HTERT RPE-1 (cell line): ENCODE measurements around the gene RNF187.
"Not testable (repeated sequence)": the region's sequence is repeated elsewhere in the genome, so short reads cannot be mapped to it uniquely, and the experiment has no call there.

Experiments used
- in situ Hi-C: fragments of 300-500 bp; cut with MboI; formaldehyde crosslinking; loops from 4 replicates; pipeline ENCODE4 v1.14.3; 2020; ENCODE audit warnings: low sequenced_read_pairs

The RNF187 gene

GRCh38 chr1:228486596-228487335 is 416 bp upstream of the RNF187 start:
- in situ Hi-C loops, result no loop called here

DNA sequence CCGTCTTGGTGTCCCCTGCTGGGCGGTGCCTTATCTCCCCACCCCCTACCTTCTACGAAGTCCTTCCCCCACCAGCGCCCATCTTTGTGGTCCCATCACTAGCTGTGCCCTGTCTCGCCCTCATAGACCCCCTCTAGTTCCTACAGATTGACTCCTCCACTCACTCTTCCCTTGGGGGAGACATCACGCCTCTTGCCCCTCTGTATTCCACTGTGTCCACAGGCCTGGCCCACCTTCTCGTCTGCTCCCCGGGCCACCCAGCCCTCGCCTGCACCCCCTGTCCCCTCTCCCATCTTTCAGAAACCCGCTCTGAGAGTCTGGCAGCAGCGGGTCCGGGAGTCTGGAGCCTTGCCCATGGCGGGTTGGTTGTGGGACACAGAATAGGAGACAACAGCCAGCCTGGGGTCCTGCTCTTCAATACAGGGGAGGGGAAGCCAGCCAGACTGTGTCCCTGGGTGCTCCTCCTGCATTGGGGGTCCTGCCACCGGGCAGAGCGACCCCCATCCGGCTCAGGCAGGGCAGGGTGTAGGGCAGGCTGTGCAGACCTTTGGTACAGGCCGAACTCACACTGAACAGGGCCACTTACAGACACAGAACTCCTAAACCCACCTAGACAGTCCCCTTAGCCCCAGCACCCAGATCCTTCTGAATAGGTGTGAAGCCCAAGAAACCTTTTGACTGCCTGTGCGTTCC is 1.1 kb downstream of the RNF187 start:
- in situ Hi-C loops, result no loop called here

GRCh38 chr1:228488818-228489674 is 1.9 kb downstream of the RNF187 start:
- in situ Hi-C loops, result no loop called here

DNA sequence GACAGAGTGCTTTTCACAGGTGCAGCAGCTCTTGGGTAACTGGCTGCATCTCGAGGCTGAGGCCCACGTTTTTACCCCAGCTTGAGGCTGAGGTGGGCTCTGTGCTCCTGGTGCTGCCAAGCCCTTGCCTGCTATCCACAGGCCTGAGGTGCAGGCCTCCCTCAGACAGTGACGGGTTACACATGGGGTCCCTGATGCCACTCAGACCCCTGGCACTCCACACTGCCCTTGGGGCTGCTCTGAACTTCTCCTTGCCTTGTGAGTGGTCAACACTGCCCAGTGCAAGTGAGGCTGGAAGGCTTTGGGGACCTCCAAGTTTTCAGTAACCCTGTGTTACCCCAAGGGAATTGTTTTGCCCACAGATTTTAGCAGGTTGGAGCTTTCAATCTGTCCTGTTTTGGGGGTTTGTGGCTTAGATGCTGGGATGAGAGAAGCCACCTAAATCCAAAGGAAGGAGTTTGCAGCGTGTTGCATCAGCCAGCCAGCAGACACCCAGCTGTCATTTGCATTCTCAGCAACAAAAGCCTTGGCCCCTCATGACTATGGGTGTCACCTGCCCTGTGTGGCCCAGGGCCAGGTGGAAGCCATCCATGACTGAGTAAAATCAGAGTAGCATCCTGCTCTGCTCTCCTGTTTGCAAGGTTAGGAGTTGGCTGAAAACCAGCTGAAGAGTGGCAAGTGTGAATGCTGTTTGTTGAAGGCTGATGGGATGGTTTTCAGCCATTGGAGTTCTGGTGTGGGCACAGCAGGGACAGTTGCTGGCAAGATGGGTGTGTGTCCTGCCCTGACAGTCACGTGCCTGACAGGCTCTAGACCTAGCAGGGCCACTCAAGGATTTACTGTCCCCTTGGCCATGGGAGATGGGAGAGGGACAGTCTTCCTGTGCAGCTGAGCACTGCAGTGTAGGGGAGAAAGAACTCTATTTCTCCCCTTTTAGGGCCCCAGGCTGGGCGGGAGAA is 3.2 kb downstream of the RNF187 start:
- in situ Hi-C loops, result no loop called here

- in situ Hi-C loops, result no loop called here
Observed at GRCh38 chr1:228493141-228494043, 6.2 kb downstream of the RNF187 start.

DNA sequence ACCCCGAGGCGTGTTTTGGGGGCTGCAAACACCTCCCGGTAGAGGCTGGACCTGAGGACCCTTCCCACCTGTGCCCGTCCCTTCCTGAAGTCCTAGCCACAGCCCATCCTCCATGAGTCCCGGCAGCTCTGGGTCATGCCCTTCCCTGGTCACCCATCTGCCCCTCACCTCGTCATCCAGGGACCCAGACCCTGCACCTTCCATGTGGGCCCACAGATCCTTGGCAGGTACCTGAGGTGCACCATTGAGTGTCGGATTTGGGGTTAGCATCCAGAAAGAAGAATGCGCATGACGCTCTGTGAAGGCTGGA is 6.8 kb downstream of the RNF187 start:
- in situ Hi-C loops, result no loop called here

DNA sequence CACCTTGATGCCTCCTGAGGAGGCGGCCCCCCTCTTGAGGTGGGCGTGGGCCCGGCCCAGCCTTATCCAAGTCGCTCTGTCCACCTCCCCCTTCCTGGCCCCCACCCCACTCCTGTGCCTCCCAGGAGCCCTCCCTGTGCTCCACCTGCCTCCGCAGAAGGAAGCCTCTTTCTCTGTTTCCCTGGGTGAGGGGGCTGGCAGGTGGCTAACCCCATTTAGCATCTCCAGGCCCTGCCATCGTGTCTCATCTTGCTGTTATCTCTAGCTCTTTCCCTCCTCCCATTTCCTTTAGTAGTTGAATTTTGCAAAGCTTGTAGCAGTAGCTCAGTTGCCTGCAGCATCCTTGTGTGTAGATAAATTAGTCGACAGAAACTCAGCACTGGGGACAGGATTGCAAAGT is 7.2 kb downstream of the RNF187 start:
- in situ Hi-C loops, result no loop called here

DNA sequence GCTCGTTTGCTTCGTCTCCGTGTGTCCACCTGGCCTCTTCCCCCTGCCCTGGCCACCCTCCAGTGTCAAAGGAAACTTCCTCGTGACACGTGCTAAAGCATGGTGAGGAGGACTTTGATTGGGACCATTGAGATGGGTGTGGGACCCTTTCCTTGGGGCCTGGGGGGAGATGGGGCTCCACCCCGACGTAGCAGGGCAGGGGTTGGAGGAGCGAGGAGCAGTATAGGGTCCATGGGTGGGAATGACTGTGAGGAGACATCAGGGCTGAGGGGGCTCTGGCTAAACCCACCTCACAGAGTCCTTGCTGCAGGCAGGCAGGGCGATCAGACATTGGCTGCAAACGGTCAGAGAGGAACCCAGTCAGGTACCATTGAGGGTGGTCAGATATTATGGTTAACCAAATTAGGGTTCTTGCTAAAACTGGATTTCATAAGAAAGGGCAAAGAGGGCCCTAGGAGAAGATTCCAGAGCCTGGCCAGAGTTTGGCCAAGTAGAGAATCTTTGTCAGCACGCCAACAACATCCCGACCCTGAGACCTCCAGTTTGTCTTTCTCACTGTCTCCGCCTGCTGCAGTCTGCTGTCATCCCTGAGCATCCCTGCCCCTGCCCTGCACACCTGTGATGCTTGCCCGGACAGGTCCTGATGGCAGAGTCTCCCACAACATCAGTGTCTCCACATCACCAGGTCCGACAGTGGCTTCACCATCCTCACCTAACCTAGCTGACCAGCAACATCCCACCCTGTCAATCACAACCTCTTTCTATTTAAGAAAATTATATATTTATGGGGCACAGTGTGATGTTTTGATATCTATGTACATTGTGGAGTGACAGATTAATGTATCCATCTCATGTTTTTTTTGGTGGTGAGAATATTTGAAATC is 8.0 kb downstream of the RNF187 start:
- in situ Hi-C loops, result no loop called here

GRCh38 chr1:228496084-228496483 is 8.9 kb downstream of the RNF187 start:
- in situ Hi-C loops, result no loop called here

- in situ Hi-C loops, result no loop called here
Observed at GRCh38 chr1:228496494-228496893, 9.3 kb downstream of the RNF187 start.

GRCh38 chr1:228497206-228497605 is 10.0 kb downstream of the RNF187 start:
- in situ Hi-C loops, result no loop called here

- in situ Hi-C loops, result no loop called here
Observed at GRCh38 chr1:228497817-228498216, 10.6 kb downstream of the RNF187 start.

GRCh38 chr1:228500143-228500734 is 13.1 kb downstream of the RNF187 start:
- in situ Hi-C loops, result no loop called here

DNA sequence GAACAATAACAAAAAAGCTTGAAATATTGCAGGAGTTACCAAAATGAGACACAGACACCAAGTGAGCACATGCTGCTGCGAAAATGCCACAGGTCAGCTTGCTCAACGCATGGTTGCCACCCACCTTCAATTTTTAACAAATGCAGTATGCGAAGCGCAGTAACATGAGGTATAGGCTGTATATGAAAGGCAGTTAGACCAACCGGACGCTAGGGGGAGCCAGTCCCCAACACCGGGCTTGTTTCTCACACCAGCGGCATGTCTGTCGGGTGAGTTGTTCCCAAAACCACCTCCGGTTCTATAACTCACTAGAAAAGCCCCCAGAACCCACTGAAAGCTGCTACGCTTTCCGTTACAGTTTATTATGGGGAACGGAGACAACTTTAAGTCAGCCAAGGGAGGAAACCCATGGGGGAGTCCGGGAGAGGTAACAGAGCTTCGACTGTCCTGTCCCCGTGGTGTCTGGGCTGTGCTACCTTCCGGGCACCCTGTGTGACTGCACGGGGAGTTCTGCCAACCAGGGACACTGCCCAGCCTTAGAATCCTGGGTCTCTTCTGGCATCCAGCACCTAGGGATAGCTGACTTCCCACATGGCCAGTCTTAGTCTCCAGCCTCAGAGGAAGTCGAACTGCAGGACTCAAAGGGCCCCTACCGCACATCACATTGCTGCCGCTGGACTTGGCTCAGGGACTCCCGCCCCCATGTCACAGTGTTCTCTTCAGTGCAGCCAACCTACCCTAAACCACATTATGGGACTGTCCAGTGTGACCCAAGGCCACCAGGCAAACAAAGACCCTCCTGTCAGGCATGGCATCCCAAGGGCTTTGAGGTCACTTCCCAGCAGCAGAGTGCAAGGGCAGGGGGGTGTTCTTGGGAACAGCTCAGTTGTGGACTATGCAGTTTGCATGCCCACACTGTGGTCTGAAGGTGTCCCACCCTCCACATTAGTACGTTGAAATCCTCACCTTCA is 14.0 kb downstream of the RNF187 start:
- in situ Hi-C loops, result no loop called here

DNA sequence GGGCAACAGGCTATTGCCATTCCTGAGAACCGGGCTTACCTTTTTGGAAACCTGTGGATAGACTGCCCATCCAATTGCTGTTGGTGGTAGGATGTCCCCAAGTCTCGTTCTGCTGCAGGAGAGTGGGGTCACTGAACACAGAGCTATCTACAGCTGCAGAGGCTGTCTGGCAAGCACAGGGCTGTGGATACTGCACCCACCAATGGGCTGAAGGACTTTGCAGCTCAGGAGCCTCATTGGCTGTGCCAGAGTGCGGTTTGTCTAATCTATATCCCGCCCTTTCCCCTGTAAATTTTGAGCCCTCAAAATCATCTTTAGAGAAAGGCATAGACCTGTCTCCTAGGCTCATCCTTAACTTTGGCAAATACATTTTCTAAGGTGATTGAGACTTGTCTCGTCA is 15.3 kb downstream of the RNF187 start:
- in situ Hi-C loops, result no loop called here

DNA sequence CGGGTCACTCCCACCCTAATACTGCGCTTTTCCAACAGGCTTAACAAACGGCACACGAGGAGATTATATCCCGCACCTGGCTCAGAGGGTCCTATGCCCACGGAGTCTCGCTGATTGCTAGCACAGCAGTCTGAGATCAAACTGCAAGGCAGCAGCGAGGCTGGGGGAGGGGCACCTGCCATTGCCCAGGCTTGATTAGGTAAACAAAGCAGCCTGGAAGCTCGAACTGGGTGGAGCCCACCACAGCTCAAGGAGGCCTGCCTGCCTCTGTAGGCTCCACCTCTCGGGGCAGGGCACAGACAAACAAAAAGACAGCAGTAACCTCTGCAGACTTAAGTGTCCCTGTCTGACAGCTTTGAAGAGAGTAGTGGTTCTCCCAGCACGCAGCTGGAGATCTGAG is 18.8 kb downstream of the RNF187 start:
- in situ Hi-C loops, result not testable (repeated sequence)

DNA sequence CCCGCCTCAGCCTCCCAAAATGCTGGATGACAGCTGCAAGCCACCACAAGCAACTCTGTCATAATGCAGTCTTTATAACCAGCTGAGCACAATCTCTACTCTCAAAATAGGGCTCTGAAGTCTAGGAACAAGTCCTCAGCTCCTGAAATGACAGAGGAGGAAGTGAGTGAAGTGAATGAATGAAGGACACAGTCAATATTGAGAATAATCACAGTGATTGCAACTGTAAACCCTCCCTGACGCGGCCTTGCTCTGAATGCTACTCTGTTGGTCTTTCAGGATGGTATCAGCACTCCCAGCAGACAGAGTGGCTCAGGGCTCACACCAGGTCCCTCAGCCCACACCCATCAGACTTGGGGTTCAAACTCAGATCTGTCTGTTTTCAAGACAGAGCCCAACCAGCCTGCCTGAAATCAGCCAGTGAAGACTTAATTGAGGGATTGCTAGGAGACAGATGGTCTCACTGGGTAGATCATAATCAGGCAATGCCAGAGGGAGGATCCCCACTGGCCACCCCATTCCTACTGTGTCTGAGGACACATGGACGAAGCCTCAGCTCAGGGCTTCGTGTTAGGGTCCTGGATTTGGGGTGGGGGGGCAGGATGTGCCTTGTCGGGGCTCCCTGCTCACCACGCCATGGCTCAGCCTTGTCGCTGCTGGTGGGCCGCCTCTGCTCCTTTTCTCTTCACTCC is 20.9 kb downstream of the RNF187 start:
- in situ Hi-C loops, result no loop called here
